GM12865 (cell line): ENCODE measurements around the gene DENND5B.
A peak's percentile ranks its signal among the peaks of the same experiment; 100 is the strongest.

Experiments used
- DNase-seq: peaks from one replicate; pipeline ENCODE4 v3.0.0; 2010; ENCODE audit warnings: low read depth
- H3K4me3 ChIP-seq: 2 replicates; pipeline ENCODE4 v1.5.1; 2011; ENCODE audit warnings: mild to moderate bottlenecking, low read depth, low read length, control low read depth
- TF ChIP-seq, protein P1 (sequence below): IDR thresholded peaks from 2 replicates; pipeline ENCODE4 v1.5.1; 2011; ENCODE audit warnings: low read length, control low read depth, low read depth, inconsistent platforms; ENCODE audit not compliant: insufficient read depth; ENCODE audit errors: missing control alignments

DENND5B gene

DNA sequence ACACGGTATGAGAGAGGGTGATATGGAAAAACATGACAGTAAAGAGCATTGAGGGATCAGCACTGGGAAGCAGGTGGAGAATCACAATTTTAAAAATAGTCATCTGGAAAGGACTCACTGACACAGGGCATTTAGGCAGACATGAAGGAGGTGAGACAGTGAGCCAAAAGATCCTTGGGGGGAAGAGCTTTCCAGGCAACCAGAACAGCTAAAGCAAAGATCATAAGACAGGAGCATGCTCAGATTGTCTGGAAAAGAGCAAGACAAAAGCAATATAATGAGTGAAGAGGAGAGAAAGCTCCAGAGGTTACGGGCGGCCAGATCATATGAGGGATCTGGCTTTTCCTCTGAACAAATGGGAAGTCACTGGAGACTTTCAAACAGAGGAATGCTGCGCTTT is 63.9 kb downstream of the DENND5B start:
- no peak overlapping the region for H3K4me3 ChIP-seq
- TF ChIP-seq, protein P1, sequence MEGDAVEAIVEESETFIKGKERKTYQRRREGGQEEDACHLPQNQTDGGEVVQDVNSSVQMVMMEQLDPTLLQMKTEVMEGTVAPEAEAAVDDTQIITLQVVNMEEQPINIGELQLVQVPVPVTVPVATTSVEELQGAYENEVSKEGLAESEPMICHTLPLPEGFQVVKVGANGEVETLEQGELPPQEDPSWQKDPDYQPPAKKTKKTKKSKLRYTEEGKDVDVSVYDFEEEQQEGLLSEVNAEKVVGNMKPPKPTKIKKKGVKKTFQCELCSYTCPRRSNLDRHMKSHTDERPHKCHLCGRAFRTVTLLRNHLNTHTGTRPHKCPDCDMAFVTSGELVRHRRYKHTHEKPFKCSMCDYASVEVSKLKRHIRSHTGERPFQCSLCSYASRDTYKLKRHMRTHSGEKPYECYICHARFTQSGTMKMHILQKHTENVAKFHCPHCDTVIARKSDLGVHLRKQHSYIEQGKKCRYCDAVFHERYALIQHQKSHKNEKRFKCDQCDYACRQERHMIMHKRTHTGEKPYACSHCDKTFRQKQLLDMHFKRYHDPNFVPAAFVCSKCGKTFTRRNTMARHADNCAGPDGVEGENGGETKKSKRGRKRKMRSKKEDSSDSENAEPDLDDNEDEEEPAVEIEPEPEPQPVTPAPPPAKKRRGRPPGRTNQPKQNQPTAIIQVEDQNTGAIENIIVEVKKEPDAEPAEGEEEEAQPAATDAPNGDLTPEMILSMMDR: no peak
- no peak for DNase-seq

DNA sequence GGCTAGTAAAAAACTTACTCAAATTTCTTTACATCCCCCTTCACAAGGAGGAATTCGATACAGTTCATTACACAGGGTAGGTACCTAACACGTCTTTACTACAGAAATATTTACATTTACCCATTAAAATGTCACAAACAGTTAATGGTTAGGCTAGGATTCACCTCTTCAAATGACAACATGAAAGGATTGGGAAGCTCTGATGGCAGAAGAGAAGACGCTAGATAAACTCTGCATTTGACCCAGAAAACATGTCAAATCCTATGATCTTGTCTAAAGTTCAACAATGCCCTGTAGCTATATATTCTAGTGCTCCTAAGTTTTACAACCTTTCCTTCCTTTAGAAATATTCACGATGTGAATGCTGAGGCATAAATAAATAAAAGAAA is 64.8 kb downstream of the DENND5B start:
- TF ChIP-seq, protein P1: no peak

DNA sequence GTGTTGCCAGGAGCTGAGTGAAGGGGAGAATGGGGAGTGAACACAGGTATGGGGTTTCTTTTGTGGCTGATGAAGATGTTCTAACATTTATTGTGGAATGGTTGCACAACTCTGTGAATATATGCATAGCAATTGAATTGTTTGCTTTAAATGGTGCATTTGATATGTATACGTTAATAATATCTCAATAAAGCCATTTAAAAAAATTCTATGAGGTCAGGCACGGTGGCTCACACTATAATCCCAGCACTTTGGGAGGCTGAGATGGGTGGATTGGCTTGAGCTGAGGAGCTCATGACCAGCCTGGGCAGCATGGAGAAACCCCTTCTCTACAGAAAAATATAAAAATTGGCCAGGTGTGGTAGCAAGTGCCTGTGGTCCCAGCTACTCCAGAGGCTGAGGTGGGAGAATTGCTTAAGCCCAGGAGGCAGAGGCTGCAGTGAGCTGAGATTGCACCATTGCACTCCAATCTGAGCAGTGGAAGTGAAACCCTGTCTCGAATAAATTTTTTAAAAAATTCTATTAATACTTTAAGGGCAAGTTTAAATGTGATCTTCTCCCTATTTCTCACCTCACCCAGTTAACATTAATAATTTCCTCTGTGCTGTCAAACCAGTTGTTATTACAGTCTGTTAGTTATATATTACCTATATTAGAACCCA is 65.3 kb downstream of the DENND5B start:
- 0 out of 2 replicates have a peak overlapping the region, but pooled peaks have one; percentile 8 for H3K4me3 ChIP-seq
- TF ChIP-seq, protein P1: no peak
- no peak for DNase-seq

More for the DNA sequence above, 64.8 kb downstream of the DENND5B start:
- H3K4me3 ChIP-seq: no peak overlapping the region
- no peak for DNase-seq

DNA sequence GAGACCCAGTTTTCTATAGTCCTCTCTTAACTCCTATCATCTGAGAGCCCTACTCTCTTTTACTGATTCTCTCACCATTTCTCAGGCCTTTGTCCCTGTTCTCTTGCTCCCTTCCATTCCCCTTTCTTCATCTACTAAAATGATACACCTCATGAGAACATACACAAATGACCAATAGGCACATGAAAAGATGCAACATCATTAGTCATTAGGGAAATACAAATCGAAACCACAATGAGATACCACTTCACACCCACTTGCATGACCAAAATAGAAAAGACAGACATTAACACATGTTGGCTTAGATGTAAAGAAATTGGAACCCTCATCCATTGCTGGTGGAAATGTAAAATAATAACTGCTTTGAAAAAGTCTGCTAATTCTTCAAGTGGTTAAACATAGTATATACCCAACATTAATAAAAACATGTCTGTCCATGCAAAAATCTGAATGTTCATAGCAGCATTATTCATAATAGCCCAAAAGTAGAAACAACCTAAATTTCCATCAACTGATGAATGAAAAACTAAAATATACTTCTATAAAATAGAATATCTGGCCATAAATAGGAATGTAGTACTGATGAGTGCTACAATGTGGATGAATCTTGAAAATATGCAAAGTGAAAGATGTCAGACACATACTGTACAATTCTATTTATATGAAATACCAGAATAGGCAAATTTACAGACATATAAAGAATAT is 66.0 kb downstream of the DENND5B start:
- TF ChIP-seq, protein P1: no peak
- no peak overlapping the region for H3K4me3 ChIP-seq
- DNase-seq: peak; percentile 78

DNA sequence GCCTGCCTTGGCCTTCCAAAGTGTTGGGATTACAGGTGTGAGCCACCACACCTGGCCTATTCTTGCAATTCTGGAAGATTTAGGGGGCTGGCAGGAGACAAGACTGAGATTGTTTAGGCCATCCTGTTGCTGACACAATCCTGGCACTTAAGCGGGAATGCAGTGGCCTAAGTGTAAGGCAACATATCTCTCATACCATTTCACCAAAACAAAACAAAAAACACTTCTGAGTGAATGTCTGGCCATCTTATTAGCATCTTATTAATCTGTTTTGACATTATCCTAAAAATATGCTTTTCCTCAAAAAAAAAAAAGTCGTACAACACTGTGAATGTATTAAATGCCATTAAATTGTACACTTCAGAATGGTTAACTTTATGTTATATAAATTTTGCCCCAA is 67.6 kb downstream of the DENND5B start:
- no peak for DNase-seq
- TF ChIP-seq, protein P1: no peak
- H3K4me3 ChIP-seq: no peak overlapping the region

DNA sequence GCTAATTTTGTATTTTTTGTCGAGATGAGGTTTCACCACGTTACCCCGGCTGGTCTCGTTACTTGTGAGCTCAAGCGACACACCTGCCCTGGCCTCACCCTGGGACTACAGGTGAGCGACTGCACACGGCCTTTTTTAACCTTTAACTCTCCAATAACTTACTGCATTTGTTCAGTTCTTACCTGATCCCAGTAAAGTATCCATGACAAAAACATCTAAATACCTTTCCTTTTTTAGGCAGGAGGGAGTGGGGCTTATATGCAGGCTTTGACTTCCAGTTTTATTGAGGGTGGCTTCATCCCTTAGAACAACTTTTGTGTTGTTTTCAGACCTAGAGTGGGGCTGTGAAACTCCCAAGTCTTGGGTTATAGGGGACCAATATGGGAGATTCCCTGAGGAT is 68.3 kb downstream of the DENND5B start:
- H3K4me3 ChIP-seq: no peak overlapping the region
- TF ChIP-seq, protein P1: no peak
- no peak for DNase-seq

DNA sequence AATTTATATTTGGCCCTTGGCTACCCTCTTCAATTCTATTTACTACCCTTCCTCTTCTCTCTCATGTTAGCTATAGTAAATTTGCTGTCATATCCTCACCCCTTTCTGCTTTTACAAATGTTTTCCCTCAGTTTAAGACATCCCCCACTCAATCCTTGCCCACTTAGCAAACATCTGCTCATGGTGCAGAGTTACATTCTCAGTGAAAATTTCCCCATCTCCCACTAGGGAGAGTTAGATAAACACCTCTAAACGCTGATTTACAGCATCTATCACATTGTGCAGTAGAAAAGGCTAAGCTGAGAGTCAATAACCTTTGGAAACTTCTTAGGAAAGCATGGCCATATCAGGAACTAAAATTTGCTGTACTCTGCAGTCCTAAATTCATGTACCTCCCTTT is 69.0 kb downstream of the DENND5B start:
- TF ChIP-seq, protein P1: no peak
- no peak for DNase-seq
- H3K4me3 ChIP-seq: no peak overlapping the region
